Heart left ventricle (tissue), 16 donors: ENCODE measurements around the gene COX8C. TPM values are rescaled to one million over a fixed set of nuclear protein-coding genes. Genes with fewer than 3 reads are reported as not detected.

Source experiments
- ATAC-seq, 4 donors: fragments of 200-7000 bp; cut with Tn5 transposase; one replicate each; pipeline ENCODE4 v1.9.1; 2020 to 2022; ENCODE audit warnings: moderate library complexity in 4 of 4, mild to moderate bottlenecking in 3 of 4, moderate number of reproducible peaks in 1 of 4
- DNase-seq, 5 donors: peaks; one replicate each; pipeline ENCODE4 v3.0.0-alpha.2; 2020
- H3K27ac ChIP-seq, 12 donors: fragments of 200-600 bp; sonication (generic) in 4 of 12; one replicate each; pipeline versions ENCODE4 v1.5.0 to v1.8.0; 2016 to 2022; ENCODE audit warnings: mild to moderate bottlenecking in 2 of 12
- H3K27me3 ChIP-seq, 9 donors: fragments of 200-600 bp; sonication (generic) in 2 of 9; one replicate each; pipeline versions ENCODE4 v1.5.1 to v1.8.0; 2016 to 2022; ENCODE audit warnings: mild to moderate bottlenecking in 3 of 9
- H3K36me3 ChIP-seq, 9 donors: fragments of 200-600 bp; sonication (generic) in 2 of 9; one replicate each; pipeline versions ENCODE4 v1.5.0 to v1.8.0; 2018 to 2022; ENCODE audit warnings: mild to moderate bottlenecking in 2 of 9
- H3K4me1 ChIP-seq, 12 donors: fragments of 200-600 bp; sonication (generic) in 4 of 12; one replicate each; pipeline versions ENCODE4 v1.5.0 to v1.8.0; 2016 to 2022; ENCODE audit warnings: mild to moderate bottlenecking in 3 of 12
- H3K4me3 ChIP-seq, 12 donors: fragments of 200-600 bp; sonication (generic) in 4 of 12; one replicate each; pipeline versions ENCODE4 v1.5.0 to v1.8.0; 2017 to 2022; ENCODE audit warnings: mild to moderate bottlenecking in 9 of 12, moderate library complexity in 4 of 12
- H3K9me3 ChIP-seq, 12 donors: fragments of 200-600 bp; sonication (generic) in 4 of 12; one replicate each; pipeline versions ENCODE4 v1.5.0 to v1.8.0; 2016 to 2022; ENCODE audit warnings: mild to moderate bottlenecking in 1 of 12
- CTCF ChIP-seq, 12 donors: fragments of 200-600 bp; sonication (generic) in 4 of 12; IDR thresholded peaks; one replicate each; pipeline versions ENCODE4 v1.5.0 to v1.8.0; 2018 to 2022; ENCODE audit warnings: antibody characterized with exemption in 12 of 12, mild to moderate bottlenecking in 5 of 12
- POLR2A ChIP-seq, 2 donors: fragments of 450-650 bp; IDR thresholded peaks; one replicate each; pipeline ENCODE4 v1.6.1; 2017; ENCODE audit warnings: antibody characterized with exemption in 2 of 2, mild to moderate bottlenecking in 2 of 2, moderate library complexity in 2 of 2
- WGBS, 4 donors: extraction: QIAGEN DNeasy Blood & Tissue Kit in 2 of 4; methylation state at CpG; one replicate each; pipeline versions ENCODE4 v1.1.5 to v1.1.7; 2013 to 2018; 5-methylcytosine and 5-hydroxymethylcytosine counted together
- intact Hi-C, 10 donors: fragments of 100-400 bp; cut with DNase I; formaldehyde crosslinking; loops; one replicate each; pipeline versions ENCODE4 v1.11.1 to v1.14.2; 2022
- polyA plus RNA-seq, 2 donors: library from polyadenylated mRNA; stranded (reverse); fragments of 200-250 nt; gene quantifications; one replicate each; pipeline ENCODE4 v1.2.3, GENCODE V29; 2013
- total RNA-seq, 9 donors: library from RNA; depleted of rRNA in 2 of 9; stranded (reverse); fragments of >200 nt in 2 of 9; fragmentation: NEBNext Ultra II Directional in 3 of 9; extraction: Animal tissue kit (Norgen Biotek cat#: 25700) in 3 of 9; gene quantifications; one replicate each; pipeline versions ENCODE4 v1.1.0 to v1.2.4, GENCODE V29; 2016 to 2023
- donor health status: ischemic (EF 13 %, LVEDD 7.1; RV severe dilation, severe dysfunction).
- donor health status: healthy with polysubstance abuse.
- donor health status: DM: no; HTN: yes; CAD: no.
- donor health status: DM: no; HTN: no; CAD: no.
- donor health status: ischemic (EF 25% LVEDD 6.9; RV normal size, moderate dysfunction).
- donor health status: ischemic (EF 25% LVEDD 5.7; RV mildly dilated, moderate dysfunction).
- donor health status: healthy.
- donor health status: DM: yes; HTN: yes; CAD: no.
- donor health status: ischemic (EF 35%, LVEDD 5.7; RV mildly dilated, moderate dysfunction).
- donor health status: nonischemic (EF 11% LVEDD 7.7; RV severe dilation, severe dysfunction).
- donor health status: DM: yes; HTN: yes; CAD: no.
- donor health status: PGD.
- donor health status: ischemic (EF 29% LVEDD 5.4; RV normal size, mild dysfunction).
- donor health status: nonischemic (EF 23%, LVEDD 6.1; RV moderate dilation, normal function).

Gene COX8C
- total and polyA plus RNA-seq, 11 donors = 0.60 to 2.0 (median 0.89) TPM; not detected in 5

GRCh38 chr14:93328546-93328945 lies 18.4 kb upstream of the COX8C start:
- Histone ChIP-seq H3K27me3 (no peaks in the 10 kb centered on the region), H3K36me3 (peaks cover 0 to 6% (median 0%) of the 10 kb centered on the region in 9 donors), H3K9me3 (no peaks in the 10 kb centered on the region), H3K4me3 (no peak overlapping the region), H3K27ac (no peak overlapping the region), H3K4me1 (peaks cover 0 to 66% (median 29%) of the 10 kb centered on the region in 12 donors)
- ATAC-seq (no peak), DNase-seq (no peak)
- TF ChIP-seq POLR2A (IDR thresholded peaks at IDR 0.05) = no peak
- TF ChIP-seq CTCF (IDR thresholded peaks at IDR 0.05) = no peak
- 96 to 98% (median 98%) methylated on average over 6 of the region's 6 CpGs for WGBS, 4 donors
- intact Hi-C loops = no loop called here

- WGBS, 4 donors = 70 to 78% (median 75%) methylated on average over 5 of the region's 5 CpGs
- H3K9me3 ChIP-seq = no peaks in the 10 kb centered on the region
- no peaks in the 10 kb centered on the region for H3K27me3 ChIP-seq
- DNase-seq (no peak), ATAC-seq (no peak)
- TF ChIP-seq CTCF (IDR thresholded peaks at IDR 0.05) (no peak), POLR2A (IDR thresholded peaks at IDR 0.05) (no peak)
- no peaks in the 10 kb centered on the region for H3K36me3 ChIP-seq
- peaks cover 0 to 62% (median 30%) of the 10 kb centered on the region in 12 donors for H3K4me1 ChIP-seq
- no peak overlapping the region for H3K27ac ChIP-seq
- H3K4me3 ChIP-seq = peak overlapping the region in 1 of 12 donors; percentile 96
- intact Hi-C loops = loop anchor here in 4 of 10 donors (5.0 to 10.0 kb wide), 2 partner anchors 123 to 125 kb away; partner anchors contain the start of genes GON7 (in 4 of the 4) and UBR7 (in 4 of the 4)
Measured at GRCh38 chr14:93329965-93330608, 16.9 kb upstream of the COX8C start.

- Histone ChIP-seq H3K36me3 (no peaks in the 10 kb centered on the region), H3K4me1 (peaks cover 0 to 62% (median 30%) of the 10 kb centered on the region in 12 donors), H3K9me3 (no peaks in the 10 kb centered on the region), H3K27ac (peak overlapping the region in 3 of 12 donors; percentile 61 to 95 (median 87)), H3K4me3 (peak overlapping the region in 2 of 12 donors; percentile 96 to 98), H3K27me3 (no peaks in the 10 kb centered on the region)
- WGBS, 4 donors = 85 to 93% (median 90%) methylated on average over 2 of the region's 2 CpGs
- intact Hi-C loops = loop anchor here in 4 of 10 donors (5.0 to 10.0 kb wide), 2 partner anchors 123 to 126 kb away; partner anchors contain the start of genes GON7 (in 4 of the 4) and UBR7 (in 4 of the 4)
- DNase-seq (no peak), ATAC-seq (no peak)
- TF ChIP-seq POLR2A (IDR thresholded peaks at IDR 0.05) (no peak), CTCF (IDR thresholded peaks at IDR 0.05) (no peak)
Measured at GRCh38 chr14:93330609-93331000, 16.4 kb upstream of the COX8C start.

- no peaks in the 10 kb centered on the region for H3K27me3 ChIP-seq
- no peak for TF ChIP-seq CTCF (IDR thresholded peaks at IDR 0.05)
- TF ChIP-seq POLR2A (IDR thresholded peaks at IDR 0.05) = no peak
- no peaks in the 10 kb centered on the region for H3K9me3 ChIP-seq
- 41 to 69% (median 53%) methylated on average over 14 to 17 of the region's 17 CpGs for WGBS, 4 donors
- peak overlapping the region in 9 of 12 donors; percentile 87 to 99 (median 98) for H3K27ac ChIP-seq
- H3K4me1 ChIP-seq = peaks cover 0 to 62% (median 30%) of the 10 kb centered on the region in 12 donors
- peak in 4 of 5 donors; percentile 43 to 76 (median 60) for DNase-seq
- no peaks in the 10 kb centered on the region for H3K36me3 ChIP-seq
- intact Hi-C loops = loop anchor here in 4 of 10 donors (5.0 to 10.0 kb wide), 2 partner anchors 124 to 126 kb away; partner anchors contain the start of genes GON7 (in 4 of the 4) and UBR7 (in 4 of the 4)
- H3K4me3 ChIP-seq = peak overlapping the region; percentile 61 to 98 (median 90)
- ATAC-seq = peak in 1 of 4 donors; percentile 27
Measured at GRCh38 chr14:93331002-93331727, 15.8 kb upstream of the COX8C start.
